ENCODE data around the gene CYP26C1. TPM values are rescaled to one million over a fixed set of nuclear protein-coding genes. Genes with fewer than 3 reads are reported as not detected.

CYP26C1 gene
- total and polyA plus RNA-seq, 2 of the 4 experiments (the other 2 are of a cell fraction): 0.02 TPM; not detected in 1

DNA sequence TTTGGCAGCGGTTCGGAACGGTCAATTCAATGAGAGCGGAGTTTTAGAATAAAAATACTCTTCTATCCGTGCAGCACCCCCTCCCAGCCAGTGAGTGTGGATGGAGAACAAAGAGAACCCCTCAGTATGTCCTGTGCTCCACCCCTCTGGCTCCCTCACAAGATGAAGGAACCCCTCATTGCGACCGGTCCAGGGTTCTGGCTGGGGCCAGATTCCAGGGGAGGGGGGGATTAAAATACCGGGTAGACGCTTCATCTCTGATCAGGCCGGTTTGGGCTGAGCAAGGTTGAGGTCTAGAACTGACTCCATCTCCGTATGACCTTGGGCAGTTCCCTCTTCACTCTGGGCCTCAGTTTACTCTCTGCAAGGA is 5.9 kb downstream of the CYP26C1 start:
- DNase-seq: no peak
- H2BK120ac ChIP-seq (ENCODE audit: low read depth, low read length): no peak overlapping the region
- in situ Hi-C loops (cut with MboI; ENCODE audit: low sequenced_read_pairs) (no loop called here), dilution Hi-C loops (cut with HindIII; ENCODE audit: low sequenced_read_pairs, unreplicated experiment) (no loop called here), intact Hi-C loops (cut with micrococcal nuclease) (no loop called here)
- peaks cover 97% of the 10 kb centered on the region for H3K27me3 ChIP-seq (ENCODE audit: control insufficient read depth, insufficient read depth, low read length)
- no peak overlapping the region; the same call in 1 of the 2 replicates for H3K4me2 ChIP-seq (ENCODE audit: low read depth, low read length)
- POLR2A ChIA-PET (ENCODE audit: unreplicated experiment): no interaction called here
- TF ChIP-seq RCOR1 (IDR thresholded peaks at IDR 0.05; ENCODE audit: insufficient replicate concordance, low read length): no peak
- no peak for TF ChIP-seq CEBPB (IDR thresholded peaks at IDR 0.05; ENCODE audit: low read depth, low read length)
- TF ChIP-seq RFX5 (IDR thresholded peaks at IDR 0.05; ENCODE audit: low read depth, low read length): no peak
- no peak for TF ChIP-seq FOS (IDR thresholded peaks at IDR 0.05; ENCODE audit: low read depth, low read length)
- TF ChIP-seq, protein P1, sequence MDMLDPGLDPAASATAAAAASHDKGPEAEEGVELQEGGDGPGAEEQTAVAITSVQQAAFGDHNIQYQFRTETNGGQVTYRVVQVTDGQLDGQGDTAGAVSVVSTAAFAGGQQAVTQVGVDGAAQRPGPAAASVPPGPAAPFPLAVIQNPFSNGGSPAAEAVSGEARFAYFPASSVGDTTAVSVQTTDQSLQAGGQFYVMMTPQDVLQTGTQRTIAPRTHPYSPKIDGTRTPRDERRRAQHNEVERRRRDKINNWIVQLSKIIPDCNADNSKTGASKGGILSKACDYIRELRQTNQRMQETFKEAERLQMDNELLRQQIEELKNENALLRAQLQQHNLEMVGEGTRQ (IDR thresholded peaks at IDR 0.05; ENCODE audit: low read depth, low read length): no peak
- TF ChIP-seq, protein P2, sequence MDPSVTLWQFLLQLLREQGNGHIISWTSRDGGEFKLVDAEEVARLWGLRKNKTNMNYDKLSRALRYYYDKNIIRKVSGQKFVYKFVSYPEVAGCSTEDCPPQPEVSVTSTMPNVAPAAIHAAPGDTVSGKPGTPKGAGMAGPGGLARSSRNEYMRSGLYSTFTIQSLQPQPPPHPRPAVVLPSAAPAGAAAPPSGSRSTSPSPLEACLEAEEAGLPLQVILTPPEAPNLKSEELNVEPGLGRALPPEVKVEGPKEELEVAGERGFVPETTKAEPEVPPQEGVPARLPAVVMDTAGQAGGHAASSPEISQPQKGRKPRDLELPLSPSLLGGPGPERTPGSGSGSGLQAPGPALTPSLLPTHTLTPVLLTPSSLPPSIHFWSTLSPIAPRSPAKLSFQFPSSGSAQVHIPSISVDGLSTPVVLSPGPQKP (IDR thresholded peaks at IDR 0.05; ENCODE audit: borderline replicate concordance, low read depth, low read length): no peak
- no peak overlapping the region for H3K4me3 ChIP-seq (ENCODE audit: insufficient read depth, low read depth, low read length)
- peaks cover 6% of the 10 kb centered on the region; the same call in 1 of the 2 replicates for H3K4me1 ChIP-seq (ENCODE audit: control insufficient read depth, insufficient read depth, low read length)
- CTCF ChIA-PET: interaction anchor here (0.5 to 1.3 kb wide), 3 partner anchors 10 to 456 kb away, joined by 3 to 4 read pairs (median 3); no protein-coding TSS in a partner anchor
- no peak overlapping the region for H4K5ac ChIP-seq (ENCODE audit: low read depth, low read length)
- no peak overlapping the region for H2AFZ ChIP-seq (replicated peaks; ENCODE audit: low read length, poor library complexity)
- H2BK15ac ChIP-seq (ENCODE audit: low read depth, low read length): no peak overlapping the region
- H3K79me1 ChIP-seq (ENCODE audit: low read depth in 1 of 2, low read length in 2 of 2): no peaks in the 10 kb centered on the region
- H3K4ac ChIP-seq (ENCODE audit: low read depth, low read length): no peak overlapping the region
- 11% methylated on average over 3 of the region's 11 CpGs; no CpG with 5 or more reads in 1 of the 2 experiments for WGBS, 2 experiments (ENCODE audit: extremely low coverage in 2 of 2, insufficient read length in 1 of 2)
- H2BK5ac ChIP-seq (ENCODE audit: low read depth, low read length, poor library complexity, severe bottlenecking): no peak overlapping the region
- H3K18ac ChIP-seq (ENCODE audit: low read depth, low read length): no peak overlapping the region
- no peak overlapping the region for H3K23ac ChIP-seq (ENCODE audit: low read depth, low read length)
- no TSS peak for BruUV-seq (replicated peaks)
- H3K36me3 ChIP-seq (ENCODE audit: control insufficient read depth, insufficient read depth, low read length): no peaks in the 10 kb centered on the region
- no peak overlapping the region for H2BK20ac ChIP-seq (ENCODE audit: low read depth, low read length)
- ATAC-seq (ENCODE audit: low read depth): no peak
- no peak overlapping the region for H3K14ac ChIP-seq (replicated peaks; ENCODE audit: low read depth, low read length)
- H3K9me1 ChIP-seq (ENCODE audit: insufficient read depth, low read length): no peaks in the 10 kb centered on the region
- H4K8ac ChIP-seq (ENCODE audit: low read depth in 2 of 2, low read length in 2 of 2): no peak overlapping the region
- H4K91ac ChIP-seq (ENCODE audit: insufficient read depth, low read depth, low read length): no peak overlapping the region
- no peaks in the 10 kb centered on the region for H3K9me3 ChIP-seq (ENCODE audit: control insufficient read depth, insufficient read depth, low read length)
- H4K20me1 ChIP-seq (ENCODE audit: insufficient read depth, low read length): peaks cover 16% of the 10 kb centered on the region; the same call in 1 of the 2 replicates
- H3K56ac ChIP-seq (ENCODE audit: extremely low read depth, insufficient read depth, low read length): no peak overlapping the region
- no peak overlapping the region for H2AK5ac ChIP-seq (ENCODE audit: low read depth, low read length)
- no peak overlapping the region for H2AK9ac ChIP-seq (replicated peaks; ENCODE audit: low read depth, low read length, poor library complexity)
- no peak overlapping the region for H3K9ac ChIP-seq (ENCODE audit: low read depth, low read length)
- no peak overlapping the region for H3K27ac ChIP-seq (ENCODE audit: insufficient read depth, low read length)
